HG03103 (cell line): ENCODE measurements around the gene COL15A1.

Experiments used
- ATAC-seq: cut with Tn5 transposase; IDR thresholded peaks from one replicate; pipeline ENCODE4 v1.9.1; 2021; ENCODE audit warnings: low read depth; ENCODE audit not compliant: unreplicated experiment

COL15A1 gene

DNA sequence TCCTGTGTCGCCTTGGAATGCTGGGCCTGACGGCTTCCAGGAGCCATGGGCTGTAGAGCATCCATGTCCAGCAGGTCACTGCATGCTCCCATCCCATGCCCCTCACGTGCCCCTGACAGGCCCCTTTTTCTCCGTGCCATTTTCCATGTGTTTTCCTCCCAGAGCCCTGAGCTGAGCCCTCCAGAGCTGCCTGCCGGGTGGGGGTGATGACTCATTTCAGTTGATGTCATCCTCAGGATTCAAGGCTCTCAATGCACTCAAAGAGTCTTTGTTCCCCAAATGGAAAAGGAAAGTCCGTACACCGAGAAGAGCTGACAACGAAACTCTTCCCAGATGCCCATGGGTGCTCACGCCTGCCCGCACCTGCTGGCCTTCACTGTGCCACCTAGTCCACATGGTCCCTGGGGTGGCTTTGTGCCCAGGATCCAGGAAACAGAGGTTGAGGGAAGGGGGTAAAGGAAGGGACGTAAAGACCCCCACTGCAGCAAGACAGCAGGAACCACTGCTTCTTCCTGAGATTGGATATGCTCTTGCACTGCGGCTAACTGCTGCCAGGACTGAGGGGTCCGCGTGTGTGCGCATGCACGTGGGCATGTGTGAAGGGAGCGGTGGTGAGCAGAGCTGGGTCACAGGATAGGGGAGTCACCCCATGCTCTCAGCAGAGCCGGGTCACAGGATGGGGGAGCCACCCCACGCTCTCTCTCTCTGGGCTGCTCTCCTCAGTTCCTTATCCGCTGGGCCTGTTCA lies 27.6 kb downstream of the COL15A1 start:
- no peak for ATAC-seq

DNA sequence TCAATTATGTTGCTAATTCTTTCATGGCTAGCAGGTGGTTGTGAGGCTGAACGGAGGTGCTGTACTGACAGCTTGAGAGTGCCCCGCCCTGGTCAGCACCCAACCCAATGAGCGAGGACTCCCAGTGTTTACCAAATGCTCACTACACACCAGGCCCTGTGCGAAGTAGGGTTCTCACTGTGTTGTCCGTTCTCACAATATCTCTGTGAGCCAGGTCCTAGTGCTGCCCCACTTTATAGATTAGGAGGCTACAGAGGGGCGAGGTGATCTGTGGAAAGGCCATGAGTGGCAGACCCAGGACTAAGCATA lies 28.2 kb downstream of the COL15A1 start:
- no peak for ATAC-seq

DNA sequence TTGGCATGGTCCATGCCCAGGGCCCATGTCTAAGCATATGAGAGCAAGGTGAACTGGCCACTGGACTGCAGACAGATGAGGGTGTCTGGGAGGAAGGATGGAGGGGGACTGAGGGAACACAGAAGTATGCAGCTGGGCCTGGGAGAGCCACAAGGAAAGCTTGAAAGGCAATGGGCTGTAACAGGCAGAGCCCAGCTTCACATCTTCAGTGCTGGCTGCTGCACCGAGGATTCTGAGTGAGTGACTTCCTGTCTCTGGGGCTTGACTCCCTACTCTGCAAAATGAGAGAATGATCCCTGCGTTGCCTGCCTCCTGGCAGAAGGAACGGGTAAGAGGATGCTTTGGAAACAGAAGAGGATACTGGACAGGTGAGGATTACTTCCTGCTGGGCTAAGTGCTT lies 29.0 kb downstream of the COL15A1 start:
- no peak for ATAC-seq

DNA sequence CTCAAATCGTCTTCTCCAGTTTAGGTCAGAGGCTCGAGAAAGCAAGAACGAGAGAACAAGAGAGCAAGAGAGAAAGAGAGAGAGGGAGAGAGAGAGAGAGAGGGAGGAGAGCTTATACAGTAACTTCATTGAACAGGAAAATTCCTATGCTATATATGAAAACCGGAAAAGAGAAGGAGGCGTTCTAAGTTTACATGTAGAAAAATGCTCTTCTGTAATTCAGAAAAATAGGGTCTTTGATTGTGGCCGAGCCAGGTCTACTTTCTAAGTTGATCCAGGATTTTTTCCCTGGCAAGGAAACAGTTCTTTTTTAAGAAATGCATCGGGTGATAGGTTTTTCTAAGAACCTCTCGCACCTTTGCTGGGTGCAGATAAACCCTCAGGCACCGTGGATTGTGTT lies 29.5 kb downstream of the COL15A1 start:
- ATAC-seq: no peak

- no peak for ATAC-seq
Measured at GRCh38 chr9:98973576-98973975, 29.9 kb downstream of the COL15A1 start.

GRCh38 chr9:98974106-98974505 lies 30.4 kb downstream of the COL15A1 start:
- ATAC-seq: no peak

DNA sequence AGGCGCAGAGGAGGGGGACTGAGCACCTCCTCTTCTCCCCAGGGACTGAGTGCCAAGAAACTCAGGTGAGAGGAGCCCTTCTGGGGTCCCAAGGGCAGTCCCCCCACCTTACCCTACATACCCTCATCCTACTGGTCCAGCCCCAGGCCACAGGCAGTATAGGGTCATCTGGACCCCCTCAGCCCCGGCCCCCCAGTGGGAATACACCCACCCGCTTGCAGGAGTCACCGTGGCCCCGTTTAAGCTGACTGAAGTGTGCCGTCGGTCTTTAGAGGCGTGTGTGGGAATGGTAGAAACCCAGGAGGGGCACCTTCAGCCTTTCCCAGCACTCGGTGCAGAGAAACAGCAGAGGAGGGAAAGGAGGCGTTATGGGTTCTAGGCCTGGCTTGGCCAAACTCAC lies 30.8 kb downstream of the COL15A1 start:
- no peak for ATAC-seq

DNA sequence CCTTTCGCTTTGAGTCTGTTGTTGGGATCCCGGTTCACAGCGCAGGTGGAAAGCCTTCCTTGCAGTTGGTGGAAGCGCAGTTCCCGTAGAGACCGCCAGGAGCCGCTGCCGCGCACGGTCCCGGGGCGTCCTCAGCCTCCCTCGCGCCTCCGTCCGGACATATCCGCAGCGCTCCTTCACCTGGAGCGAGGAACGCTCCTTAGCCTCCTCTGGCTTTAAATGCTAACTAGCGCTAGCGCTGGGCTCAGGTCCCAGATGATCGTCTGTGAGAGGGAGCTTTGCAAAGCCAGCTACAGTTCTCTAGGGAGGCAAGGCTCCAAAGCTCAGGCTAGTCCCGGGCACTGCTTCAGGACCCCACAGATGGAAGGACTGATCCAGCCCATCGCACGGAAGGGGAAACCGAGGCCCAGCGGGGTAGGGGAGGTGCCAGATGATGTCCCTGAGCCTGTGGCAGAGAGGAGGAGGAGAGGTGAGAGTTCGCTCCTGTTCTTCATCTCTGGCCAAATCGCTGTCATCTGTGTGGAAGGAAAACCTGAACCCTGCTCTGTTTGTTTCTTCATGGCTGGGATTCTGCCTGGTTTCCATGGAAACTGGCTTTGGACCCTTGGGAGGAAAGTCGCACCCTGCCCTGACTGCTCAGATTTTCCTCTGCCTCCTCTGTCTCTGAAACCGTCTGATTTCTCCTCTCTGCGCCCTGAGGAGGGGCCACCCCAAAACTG lies 31.4 kb downstream of the COL15A1 start:
- ATAC-seq: peak; percentile 94

- no peak for ATAC-seq
Measured at GRCh38 chr9:98975838-98976237, 32.1 kb downstream of the COL15A1 start.

- no peak for ATAC-seq
Measured at GRCh38 chr9:98977246-98977714, 33.6 kb downstream of the COL15A1 start.

DNA sequence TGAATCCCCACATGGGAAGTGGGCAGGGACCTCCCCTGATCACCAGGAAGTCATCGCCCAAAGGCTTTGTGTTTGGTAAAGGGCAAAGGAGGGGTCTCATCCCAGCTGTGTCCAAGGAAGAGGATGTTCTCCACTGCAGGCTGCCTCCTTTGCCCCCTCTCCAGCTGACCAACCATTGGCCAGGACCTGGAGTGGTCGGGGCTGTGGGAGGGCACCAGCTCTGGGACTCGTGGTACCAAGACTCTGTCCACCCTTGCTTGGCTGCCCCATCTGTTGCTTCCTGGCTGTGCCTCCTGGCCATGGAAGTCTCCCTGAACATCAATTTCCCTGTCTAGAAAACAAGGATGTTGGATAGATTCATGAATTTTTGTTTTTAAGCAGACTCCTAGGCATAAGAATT lies 34.1 kb downstream of the COL15A1 start:
- ATAC-seq: no peak

DNA sequence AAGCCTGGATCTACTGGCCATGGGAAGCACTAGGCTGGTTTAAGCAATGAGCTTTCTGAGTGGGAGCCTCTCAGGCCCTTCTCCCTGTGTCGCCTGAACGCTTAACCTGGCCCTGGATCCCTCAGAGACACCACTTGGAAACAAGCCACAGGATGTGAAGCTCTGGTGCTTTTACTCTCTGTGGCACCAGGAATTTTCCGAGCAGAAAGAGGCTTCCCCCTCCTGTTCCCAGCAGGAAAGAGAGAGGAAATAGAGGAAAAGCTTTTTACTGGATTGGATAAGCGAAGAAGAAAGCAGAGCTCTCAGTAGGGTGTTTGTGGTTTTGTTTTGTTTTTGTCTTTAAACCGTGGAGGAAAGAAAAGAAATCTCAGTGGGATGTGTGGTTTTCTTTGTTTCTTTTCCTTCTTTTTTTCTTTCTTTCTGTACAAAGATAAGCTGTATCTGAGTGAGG lies 34.5 kb downstream of the COL15A1 start:
- ATAC-seq: no peak

DNA sequence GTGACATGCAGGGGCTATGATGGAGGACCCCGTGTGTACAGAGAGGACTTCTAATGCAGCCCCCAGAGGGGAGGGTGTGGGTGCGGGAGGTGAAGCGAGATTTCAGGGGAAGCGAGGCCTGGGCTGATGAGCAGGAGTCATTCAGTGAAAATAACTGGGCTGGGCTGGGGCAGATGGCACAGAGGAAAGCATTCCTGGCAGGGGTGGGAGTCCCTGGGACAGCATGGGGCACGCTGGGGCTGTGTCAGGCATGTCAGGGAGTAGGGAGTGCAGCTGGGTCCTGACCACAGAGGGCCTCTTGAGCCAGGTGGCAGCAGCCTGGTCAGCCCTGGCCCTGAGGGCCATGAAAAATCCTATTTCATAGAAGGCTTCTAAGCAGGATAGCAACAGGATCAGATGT lies 36.6 kb downstream of the COL15A1 start:
- no peak for ATAC-seq

DNA sequence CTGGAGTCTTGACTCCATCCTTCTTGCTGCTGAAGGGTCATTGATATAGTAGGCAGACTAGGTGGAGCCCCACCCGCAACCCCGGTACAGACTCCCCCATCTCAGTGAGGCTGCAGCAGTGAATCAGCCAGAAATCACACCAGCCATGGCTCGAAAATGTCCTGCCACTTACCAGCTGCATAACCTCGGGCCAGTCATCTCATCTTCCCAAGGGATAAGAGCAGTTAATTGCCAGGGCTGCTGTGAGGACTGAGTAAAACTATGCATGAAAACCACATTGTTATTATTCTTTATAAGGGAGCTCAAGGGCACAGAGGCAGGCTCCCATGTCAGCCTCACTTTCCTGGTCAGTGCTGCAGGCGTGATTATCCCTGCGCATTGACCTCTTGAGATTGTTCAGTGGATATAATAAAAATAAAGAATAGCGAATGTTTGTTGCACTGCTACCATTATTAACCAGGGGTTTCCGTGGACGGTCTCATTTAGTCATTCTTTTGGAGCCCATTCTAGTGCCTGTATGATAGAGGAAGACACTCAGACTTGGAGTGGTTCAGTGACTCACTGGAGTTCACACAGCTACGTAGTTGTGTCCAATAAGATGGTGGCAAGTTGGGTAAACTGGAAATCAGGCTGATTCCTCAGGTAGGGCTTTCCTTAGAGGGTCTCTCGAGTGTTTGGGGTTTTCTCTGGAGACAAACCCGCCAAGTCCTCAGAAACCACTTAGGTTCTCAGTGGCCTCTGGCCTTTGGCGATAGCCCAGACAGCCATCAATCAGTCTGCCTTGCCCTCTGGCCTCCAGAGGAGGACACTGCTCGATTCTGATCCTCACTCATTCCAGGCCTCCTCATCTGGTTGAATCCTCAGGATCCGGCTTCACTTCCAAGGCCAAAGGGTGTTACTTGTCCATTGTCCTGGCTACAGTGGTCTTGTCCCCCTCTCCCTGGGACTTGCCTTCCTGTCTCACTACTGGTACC lies 39.9 kb downstream of the COL15A1 start:
- ATAC-seq: no peak

DNA sequence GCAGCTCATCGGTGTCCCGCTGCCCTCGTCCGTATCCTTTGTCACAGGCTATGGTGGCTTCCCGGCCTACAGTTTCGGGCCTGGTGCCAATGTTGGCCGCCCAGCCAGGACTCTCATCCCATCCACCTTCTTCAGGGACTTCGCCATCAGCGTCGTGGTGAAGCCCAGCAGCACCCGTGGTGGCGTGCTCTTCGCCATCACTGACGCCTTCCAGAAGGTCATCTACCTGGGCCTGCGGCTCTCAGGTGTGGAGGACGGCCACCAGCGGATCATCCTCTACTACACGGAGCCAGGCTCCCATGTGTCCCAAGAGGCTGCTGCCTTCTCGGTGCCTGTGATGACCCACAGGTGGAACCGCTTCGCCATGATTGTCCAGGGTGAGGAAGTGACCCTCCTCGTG lies 41.9 kb downstream of the COL15A1 start:
- no peak for ATAC-seq

DNA sequence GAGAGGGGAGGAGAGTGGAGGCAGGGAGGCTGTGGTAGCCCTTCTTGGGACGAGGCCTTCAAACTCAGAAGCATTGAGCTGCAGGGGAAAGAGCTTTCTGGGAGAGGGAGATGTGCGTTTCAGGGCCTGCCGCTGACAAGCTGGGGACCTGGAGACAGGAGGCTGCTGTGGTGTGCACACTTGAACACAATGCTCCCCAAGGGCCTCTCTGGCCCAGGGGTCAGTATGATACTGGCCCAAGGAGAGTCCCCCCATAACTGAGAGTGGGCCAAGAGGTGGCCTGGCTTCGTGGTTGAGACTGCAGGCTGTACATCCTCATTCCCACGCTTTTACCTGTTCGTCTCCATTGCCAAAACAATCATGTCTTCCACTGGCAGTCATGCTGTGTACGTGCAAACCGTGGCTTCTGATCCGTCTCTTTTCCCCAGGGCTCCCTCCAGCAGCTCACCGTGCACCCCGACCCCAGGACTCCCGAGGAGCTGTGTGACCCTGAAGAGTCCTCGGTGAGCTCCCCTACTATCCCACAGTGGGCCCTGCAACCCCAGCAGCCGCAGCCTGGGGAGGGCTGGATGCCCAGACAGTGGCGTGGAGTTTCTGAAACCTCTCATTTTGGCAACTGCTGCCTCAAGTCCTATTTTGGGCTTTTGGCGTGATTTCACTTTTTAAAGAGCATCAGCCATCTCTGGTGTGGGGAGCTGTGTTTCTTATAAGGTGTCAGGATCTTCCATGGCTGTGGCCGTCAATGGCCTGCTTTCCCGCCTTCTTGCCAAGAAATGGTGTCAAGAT lies 43.4 kb downstream of the COL15A1 start:
- ATAC-seq: no peak

DNA sequence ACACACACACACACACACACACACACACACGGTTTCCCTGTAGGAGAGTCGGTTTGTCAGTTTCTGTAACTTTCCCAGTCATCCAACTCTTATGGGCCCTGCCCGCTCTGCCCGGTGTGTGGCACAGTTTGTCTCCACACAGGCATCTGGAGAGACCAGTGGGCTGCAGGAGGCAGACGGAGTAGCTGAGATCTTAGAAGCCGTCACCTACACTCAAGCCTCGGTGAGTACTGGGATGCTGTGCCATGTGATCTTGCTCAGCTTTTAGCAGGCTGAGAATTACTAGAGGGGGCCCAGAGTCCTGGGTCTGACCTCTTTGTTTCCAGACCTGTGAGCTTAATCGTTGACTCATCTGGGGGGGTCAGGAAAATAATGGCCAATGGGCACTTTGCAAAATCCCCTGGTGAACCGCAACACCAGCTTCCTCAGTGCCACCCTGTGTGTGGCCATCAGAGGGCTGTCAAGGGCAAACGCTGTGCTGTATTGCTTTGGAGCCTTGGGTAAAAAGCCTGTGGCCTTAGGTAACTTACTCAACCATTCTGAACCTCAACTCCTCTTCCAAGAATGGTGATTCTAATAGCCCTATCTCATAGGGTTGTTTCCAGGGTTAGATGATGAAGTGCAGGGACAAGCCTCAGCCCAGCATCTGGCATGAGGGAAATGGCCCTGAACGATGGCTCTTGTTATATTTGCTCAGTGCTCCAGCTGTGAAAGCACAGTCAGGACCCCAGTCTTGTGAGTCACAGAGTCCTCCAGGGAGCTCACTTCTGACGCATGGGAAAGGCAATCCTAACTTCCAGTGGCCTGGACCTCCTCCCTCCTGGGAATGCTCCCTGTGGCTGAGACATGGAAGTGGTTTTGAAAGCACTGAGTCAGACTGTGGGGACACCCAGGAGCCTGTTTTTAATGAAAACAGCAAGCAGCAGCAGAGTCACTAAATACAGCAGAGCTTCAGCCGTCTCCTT lies 45.6 kb downstream of the COL15A1 start:
- ATAC-seq: no peak

- no peak for ATAC-seq
Measured at GRCh38 chr9:98990181-98990870, 46.6 kb downstream of the COL15A1 start.
